NT2/D1 (cell line): Measurements from ENCODE around the gene UGT1A6.

Experiments
- YY1 ChIP-seq: IDR thresholded peaks from 2 replicates; pipeline ENCODE4 v1.6.1; 2011; ENCODE audit not compliant: insufficient read length, insufficient read depth
- ZNF274 ChIP-seq: IDR thresholded peaks from 2 replicates; pipeline ENCODE4 v1.6.1; 2011; ENCODE audit warnings: mild to moderate bottlenecking, low read depth, low read length

- no peak for TF ChIP-seq ZNF274
- no peak for TF ChIP-seq YY1
These were observed 41.7 kb upstream of the UGT1A6 start for GRCh38 chr2:233650981-233651380.
